ENCODE results near the gene GRIA1.
A peak's percentile ranks its signal among the peaks of the same experiment; 100 is the strongest.
"Not testable (repeated sequence)": the region's sequence is repeated elsewhere in the genome, so short reads cannot be mapped to it uniquely, and the experiment has no call there.

Gene GRIA1

DNA sequence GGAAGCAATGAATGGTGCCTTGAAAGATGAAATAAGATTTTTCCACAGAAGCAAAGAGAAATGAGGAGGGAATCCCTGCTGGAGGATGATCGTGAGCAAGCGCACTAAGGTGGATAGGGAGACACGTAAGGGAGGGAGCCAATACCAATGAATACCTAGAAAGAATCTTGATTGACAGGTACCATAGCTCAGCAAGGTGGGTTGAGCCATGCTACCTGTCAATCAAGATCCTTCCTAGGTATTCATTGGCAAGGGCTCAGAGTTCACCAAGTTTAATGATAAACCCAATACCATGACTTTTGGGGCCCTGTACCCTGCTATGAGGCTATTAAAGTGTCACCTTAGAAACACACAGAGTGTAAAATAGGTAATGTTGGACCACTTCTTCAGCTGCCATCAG, 226.8 kb downstream of the GRIA1 start:
- DNase-seq (ENCODE audit: low read depth, low spot score): no peak

DNA sequence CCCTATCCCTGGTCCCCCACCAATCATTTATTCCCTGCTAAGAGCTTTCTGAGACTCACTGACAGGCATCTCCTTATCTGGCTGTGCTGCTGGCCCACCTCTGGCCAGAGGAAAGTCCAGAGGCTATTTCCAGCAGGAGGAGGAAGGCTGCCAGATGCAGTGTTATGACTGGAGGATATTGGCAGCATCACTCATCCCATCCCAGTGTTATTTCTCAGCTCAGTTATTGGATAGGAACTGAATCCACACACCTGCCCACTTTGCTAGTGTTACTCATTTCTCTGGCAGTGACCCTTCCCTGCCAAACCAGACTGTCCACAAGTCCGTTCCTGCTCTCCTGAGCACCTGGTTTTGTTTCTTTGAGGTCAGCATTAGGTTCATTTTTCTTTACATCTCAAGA, 228.2 kb downstream of the GRIA1 start:
- DNase-seq (ENCODE audit: low read depth, low spot score): no peak

DNA sequence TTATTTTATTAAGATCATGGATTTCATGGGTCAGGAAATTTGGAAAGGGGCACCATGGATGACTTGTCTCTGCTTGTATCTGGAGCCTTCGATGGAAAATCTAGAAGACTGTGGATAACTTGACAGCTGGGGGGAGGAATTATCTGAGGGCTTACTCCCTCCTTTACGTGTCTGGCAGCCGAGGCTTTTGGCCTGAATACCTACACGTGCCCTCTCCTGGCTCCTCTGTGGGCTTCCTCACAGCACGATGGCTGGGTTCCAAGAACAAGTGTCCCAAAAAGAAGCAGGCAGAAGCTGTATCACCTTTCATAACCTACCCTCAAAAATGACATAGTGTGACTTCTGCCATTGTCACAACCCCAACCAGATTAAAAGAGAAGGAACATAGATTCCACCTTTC, 228.9 kb downstream of the GRIA1 start:
- no peak for DNase-seq (ENCODE audit: low read depth, low spot score)

DNA sequence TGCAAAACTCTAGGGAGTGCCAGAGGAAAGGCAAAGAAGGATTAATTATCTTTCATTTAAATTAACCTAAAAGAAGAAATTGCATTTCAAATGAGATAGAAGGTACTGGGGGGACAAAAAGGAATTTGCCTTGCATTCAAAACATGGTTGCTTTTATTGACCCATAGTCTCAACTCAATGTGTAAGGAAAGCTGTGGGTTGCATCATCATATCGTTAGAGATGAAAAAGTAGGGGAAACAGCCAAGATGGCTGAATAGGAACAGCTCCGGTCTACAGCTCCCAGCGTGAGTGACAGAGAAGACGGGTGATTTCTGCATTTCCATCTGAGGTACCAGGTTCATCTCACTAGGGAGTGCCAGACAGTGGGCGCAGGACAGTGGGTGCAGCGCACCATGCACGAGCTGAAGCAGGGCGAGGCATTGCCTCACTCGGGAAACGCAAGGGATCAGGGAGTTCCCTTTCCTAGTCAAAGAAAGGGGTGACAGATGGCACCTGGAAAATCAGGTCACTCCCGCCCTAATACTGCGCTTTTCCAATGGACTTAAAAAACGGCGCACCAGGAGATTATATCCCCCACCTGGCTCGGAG, 232.6 kb downstream of the GRIA1 start:
- not testable (repeated sequence) for DNase-seq (ENCODE audit: low read depth, low spot score)

DNA sequence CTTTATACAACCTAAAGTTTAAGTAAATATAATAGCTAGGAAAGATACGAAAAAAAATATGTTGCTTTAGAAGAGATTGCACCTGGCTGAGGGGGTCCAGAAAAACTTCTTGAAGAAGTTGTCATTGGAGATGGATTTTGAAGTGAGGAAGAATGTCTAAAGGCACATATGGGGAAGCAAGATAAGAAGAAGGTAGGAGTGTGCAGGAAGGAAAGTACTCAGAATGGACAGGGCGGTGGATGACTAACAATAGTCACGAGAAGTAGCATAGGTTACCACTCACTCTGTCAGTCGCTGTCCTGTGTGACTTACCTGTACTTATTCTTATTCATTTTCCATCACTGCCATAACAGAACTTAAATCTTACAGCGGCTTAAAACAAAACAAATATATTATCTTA, 251.6 kb downstream of the GRIA1 start:
- DNase-seq (ENCODE audit: low read depth, low spot score): no peak

DNA sequence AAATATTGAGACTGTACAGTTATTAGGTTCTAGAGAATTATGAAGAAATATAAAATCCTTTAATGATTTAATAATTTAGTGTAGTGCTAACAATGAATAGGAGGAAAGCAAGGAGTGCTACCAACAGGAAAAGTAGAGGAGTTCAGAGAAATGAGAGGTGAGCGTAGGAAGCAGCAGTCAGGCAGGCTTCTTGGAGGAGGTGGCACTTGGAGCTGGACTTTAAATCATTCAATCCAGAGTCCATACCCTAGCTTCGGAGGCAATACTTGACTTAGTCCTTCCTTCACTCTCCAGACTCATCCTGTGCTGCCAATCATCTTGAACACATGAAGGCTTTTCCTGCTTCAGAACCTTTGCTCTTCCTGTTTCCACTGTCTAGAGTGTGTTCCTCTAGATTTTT, 254.3 kb downstream of the GRIA1 start:
- DNase-seq (ENCODE audit: low read depth, low spot score): no peak

DNA sequence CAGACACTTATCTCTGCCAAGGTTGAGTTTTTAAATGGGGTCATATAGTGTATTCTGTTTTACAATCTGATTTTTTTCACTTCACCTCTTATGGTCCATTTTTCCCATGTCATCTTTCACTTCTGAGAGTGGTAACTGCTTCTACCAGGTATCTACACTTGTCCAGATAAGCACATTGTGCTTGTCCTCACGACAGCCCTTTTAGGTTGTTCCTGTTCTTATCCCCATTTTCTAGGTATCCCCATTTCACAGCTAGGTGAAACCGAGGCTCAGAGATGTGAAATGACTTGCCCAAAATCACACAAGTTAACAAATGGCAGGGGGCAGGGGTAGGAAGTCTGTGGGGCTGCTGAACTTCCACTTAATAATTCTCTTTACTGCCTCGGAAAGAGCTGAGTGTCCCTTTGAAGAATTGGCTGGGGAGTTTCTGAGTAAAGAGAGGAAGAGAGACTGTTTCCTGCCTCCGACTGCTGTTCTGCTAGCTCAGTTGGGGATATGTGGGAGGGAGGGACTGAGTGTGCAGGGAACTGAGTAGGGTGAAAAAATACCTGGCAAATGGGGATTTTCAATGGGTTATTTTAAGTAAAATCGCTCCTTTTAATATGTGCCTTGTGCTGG, 255.4 kb downstream of the GRIA1 start:
- DNase-seq (ENCODE audit: low read depth, low spot score): no peak

DNA sequence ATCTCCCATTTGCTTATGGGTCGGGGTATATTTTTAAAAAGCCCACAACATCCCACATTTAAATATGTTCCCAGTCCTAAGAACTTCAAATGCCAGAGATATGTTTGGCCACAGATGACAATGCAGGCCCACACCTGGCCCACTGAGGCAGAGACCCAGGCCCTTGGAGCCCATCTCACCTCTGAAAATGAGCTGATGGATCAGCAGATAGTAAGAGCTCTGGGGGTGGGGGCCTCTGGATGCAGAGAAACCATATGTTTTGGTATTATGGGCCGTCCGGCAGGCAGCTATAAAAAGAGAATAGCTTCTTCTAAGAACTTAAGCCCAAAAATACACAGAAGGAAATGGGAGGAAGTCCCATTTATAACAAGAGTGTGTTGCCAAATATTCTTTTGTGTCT, 256.0 kb downstream of the GRIA1 start:
- no peak for DNase-seq (ENCODE audit: low read depth, low spot score)

DNA sequence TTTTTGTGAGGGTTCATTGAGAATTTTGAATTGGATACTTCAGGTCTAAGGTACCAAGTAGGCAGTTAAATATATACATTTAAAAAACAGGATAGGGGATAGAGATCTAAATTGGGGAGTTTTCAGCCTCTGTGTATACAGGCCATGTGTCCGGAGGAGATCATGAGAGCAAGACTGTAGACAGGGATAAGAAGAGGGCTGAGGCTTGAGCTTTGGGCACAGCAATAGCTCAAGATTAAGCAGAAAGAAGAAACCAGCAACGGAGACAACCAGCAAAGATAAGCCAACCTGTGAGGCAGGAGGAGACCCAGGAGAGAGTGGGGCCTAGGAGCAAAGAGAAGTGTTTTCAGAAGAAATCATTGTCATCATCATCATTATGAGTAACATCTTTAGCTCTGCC, 258.4 kb downstream of the GRIA1 start:
- DNase-seq (ENCODE audit: low read depth, low spot score): no peak

DNA sequence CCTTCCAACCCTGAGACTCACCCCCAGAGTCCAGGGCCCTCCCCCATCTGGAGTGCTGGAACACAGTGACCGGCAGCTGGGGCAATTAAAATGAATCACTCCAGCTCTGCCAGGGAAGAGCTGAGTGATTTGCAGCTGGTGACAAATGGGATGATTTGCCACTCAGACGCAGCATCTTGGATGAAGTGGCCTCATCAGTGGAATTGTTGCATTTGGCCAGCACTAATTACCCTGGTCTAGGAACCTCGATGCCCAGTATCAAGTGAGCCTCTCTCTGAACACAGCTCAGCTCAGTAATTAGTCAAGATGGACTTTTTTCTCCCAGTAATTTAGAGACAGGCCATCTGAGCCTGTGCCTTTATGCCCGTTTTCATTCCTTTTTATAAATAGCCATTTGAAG, 259.5 kb downstream of the GRIA1 start:
- DNase-seq (ENCODE audit: low read depth, low spot score): peak; percentile 15

DNA sequence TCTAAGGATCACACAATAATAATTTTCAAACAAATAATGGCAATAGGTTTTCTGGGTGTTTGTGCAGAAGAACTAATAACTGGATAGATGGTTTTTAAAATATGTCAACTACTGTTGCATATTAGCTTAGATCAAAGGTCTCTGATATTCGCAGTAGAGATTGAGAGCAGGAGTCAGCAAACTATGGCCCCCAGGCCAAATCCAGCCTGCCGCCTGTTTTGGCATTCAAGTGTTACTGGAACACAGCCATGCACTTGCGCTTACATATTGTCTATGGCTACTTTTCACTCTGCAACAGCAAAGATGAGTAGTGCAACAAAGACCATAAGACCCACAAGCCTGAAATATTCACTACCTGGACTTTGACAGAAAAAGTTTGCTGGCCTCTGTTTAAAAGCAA, 260.8 kb downstream of the GRIA1 start:
- no peak for DNase-seq (ENCODE audit: low read depth, low spot score)

DNA sequence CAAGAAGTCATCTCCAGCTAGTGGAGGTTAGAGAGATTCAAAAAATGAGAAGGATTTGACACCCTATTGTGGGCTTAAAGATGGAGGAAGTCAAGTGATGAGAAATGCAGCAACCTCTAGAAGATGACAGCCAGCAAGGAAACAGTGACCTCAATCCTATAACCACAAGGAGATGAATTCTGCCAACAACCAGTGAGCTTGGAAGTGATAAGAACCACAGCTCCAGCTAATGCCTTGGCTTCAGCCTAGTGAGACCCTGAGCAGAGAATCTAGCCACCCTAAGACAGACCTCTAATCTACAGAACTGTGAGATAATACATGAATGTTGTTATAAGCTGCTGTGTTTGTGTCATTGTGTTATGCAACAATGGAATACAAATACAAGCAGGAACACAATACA, 262.4 kb downstream of the GRIA1 start:
- DNase-seq (ENCODE audit: low read depth, low spot score): peak; percentile 17

DNA sequence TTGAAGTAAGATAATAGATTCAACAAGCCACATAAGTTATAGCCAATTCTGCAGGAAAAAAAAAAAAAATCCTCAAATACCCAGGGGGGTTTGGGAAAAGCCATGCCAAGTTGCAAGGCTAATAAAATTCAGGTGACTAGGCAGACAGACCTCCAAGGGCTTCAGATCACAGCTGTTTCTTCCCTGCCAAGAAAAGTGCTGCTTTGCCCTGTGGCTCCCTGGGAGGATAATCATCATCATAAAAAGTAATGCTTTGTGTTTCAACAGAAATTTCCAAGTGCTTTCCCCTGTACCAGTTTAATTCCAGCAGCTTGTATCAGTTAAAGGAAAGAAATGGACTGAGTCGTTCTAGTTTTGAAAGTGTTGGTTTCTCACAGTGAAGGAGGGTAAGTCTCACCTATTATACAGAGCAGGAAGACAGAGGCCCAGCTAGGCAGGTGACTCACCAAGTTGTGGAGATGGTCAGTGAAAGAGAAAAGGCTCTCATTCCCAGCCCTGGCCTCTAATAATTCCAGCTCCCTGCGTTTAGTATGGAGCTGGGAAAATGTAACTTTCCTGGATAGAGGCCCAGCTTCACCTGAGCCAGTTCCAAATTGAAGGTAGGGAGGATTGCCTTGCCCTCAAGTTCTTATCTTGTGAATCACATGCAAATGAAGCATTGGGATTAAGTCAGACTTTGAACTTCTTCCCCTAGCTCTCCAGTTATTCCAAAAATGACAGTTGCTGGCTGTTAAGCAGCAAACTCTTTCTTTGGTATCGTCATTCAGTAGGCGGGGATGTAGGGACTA, 263.4 kb downstream of the GRIA1 start:
- peak; percentile 68 for DNase-seq (ENCODE audit: low read depth, low spot score)

DNA sequence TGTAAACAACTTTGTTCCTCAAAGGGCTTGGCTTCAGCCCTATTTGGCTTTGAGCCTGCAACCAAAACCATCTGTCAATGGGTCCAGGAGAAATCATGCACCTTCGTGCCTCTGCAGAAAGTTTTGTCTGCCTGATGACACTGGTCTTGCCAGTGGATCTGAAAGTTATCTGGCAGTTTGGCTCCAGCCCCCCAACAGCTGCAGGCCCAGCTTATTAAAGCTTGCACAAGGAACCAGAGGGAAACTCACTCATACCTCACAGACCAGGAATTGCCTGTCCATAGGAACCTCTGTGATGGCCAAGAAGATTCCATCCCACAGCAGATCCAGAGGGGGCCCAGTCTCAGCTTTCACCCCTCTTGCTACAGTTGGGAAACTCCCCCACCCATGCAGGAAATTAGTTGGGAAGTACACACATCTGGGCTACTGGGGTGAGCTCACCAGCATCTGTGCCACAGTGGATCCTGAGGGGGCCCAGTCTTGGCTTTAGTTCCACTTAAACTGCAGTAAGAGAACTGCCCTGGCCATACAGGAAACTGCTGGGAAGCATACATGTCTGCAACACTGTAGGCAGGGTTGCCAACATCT, 265.5 kb downstream of the GRIA1 start:
- DNase-seq (ENCODE audit: low read depth, low spot score): no peak

DNA sequence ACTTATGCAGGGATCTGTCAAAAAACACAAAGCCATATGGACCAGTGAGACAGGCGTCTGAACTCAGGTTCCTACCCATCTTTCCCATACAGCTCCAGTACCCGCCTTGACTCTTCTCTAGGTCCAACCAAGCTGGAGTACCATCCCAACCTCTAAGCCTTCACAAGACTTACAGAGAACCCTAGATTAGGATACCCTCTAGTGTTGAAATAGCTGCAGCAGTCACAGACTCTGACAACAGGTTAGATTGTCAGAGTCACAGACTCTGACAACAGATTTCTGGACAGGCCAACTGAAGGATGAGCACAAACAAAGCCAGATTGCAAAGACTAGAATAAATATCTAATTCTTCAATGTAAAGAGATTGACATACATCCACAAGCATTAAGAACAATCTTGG, 266.1 kb downstream of the GRIA1 start:
- DNase-seq (ENCODE audit: low read depth, low spot score): no peak

DNA sequence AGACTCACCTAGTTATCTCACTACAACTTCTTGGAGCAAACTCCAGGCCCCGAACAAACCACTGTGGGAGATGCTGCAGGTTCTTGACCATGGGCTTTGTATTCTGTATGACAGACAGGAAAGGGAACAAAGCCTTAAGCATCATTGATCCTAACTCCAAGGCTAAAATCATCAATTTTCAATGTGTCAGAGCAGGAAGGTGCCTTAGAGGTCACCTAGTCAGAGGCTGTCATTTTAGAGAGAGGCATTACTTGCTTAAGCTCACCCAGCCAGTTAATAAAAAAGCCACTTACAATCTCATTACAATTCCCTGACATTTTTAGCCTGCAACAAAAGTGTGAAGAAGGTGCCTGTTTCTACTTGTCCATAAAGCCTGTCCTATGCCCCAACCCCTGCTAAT, 275.5 kb downstream of the GRIA1 start:
- no peak for DNase-seq (ENCODE audit: low read depth, low spot score)

DNA sequence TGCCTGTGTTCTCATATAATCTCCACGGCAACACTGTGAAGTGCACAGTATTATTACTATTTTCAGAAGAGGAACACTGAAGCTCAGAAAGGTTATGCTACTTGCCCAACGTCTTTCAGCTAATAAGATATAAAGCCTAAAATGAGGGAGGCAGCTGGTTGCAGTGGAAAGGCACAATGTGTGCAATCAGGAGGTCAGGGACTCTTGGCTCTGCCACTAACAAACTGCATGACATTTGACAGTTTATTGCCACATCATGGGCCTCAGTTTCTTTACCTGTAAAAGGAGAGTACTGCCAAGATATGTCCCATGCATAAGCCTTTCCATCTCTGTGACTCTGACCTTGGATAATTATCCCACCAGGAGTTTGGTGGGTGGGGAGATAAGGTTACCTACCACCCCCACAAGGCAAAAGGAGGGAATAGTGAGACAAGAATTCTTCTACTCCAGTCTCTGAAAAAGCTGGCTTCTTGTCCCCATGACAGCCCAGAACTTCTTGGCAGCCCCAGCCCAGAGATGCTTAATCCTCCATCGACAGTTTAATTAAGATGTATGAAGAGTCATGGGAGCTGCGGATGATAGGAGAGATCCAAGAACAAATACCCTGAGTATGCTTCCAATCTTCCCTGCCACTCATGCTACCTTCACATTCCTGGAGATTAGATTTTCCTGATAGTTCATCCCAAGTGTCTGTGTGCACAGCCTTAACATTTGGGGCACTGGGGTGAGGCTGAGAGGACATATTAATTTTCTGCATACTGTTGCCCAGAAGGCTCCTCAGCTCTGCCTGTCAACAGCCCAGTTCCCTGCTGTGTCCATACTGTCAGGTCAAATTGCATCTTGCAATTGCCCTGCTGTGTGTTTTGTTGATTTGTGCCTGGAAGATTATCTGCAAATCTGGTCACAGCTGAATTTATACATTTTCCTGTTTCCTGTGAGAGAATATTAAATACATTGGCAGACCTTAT, 277.0 kb downstream of the GRIA1 start:
- DNase-seq (ENCODE audit: low read depth, low spot score): no peak

DNA sequence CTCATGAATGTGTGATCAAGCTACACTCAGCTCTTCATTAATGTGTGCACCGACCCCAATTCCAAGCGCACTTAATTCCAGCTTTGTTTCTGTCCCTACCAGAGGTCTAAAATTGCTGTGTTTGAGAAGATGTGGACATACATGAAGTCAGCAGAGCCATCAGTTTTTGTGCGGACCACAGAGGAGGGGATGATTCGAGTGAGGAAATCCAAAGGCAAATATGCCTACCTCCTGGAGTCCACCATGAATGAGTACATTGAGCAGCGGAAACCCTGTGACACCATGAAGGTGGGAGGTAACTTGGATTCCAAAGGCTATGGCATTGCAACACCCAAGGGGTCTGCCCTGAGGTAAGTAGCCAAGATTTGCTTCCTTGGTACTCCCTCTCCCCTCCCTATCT, 279.6 kb downstream of the GRIA1 start:
- no peak for DNase-seq (ENCODE audit: low read depth, low spot score)

DNA sequence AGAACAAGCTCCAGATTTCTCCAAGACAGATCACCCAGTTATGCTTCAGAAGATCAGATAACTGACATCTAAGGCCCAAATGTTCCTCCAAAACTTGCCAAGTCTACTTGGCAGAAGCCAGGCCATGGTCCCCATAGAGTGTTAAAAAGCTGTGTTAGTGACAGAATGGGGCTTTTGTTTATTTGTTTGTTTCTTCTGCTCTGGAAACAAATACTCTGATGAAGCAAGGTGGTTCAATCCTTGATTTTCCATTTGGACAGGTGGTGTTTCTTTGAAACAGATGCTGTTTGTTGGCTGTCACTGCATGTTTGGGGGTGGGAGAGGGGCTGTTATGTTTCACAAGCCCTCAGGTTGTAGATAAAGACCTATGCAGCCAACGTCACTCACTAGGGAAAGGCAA, 284.2 kb downstream of the GRIA1 start:
- DNase-seq (ENCODE audit: low read depth, low spot score): no peak

DNA sequence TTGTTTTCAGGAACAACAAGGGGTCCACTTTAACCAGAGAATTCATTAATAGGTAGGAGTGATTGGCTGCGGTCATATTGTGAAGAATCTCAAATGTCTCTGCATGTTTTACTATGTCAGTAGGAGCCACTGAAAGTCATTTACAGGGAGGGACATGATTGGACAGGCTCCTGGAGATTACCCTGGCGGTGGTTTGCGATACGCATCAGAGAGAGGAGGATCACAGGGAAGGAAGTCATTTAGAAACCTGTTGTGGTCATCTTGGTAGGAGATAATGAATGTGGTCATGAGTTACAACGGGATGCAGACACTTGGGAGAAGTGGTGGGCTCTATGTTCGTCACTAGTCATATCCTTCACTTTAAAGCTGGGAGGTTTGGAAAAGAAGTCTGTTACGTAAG, 285.5 kb downstream of the GRIA1 start:
- DNase-seq (ENCODE audit: low read depth, low spot score): no peak

DNA sequence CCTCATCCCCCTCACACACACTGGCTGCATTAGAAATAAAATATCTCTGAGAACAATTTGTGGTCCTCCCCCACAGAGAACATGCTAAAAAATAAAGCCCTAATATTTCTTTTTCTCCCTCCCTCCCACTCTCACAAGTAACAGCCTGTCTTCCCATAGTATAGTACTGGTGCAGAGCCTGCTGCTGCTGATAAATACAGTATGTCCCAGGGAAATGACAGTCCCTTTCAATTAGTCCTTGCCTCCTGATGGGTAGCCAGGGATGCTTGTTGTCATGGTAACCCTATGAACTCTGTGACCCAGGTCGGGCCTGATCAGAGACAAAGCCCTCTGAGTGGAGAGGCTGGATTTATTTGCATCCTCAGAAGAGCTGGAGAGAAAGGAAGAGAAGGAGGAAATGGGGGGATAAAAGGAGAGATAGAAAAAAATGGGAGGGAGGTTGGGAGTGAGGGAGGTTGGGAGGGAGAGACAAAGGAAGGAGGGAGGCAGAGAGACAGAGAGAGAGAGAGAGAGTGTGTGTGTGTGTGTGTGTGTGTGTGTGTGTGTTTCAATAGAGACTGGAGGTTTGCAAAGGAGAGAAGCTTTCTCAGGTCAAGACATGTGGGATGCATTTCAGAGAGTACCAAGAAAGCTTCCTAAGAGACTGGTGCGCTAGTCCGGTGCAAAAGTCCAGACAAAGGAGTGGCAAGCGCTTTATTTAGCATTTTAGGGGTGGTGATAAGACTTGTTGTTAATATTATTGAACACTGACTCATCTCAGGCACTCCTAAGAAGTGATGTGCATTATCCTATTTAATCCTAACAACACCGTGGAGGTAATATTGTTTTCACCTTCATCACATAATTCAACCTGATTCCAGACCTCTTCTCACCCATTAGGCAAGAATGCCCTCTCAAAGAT, 287.5 kb downstream of the GRIA1 start:
- DNase-seq (ENCODE audit: low read depth, low spot score): no peak

All from astrocyte of the hippocampus (primary cell).